WI38 (cell line): Measurements from ENCODE around the gene RGS9BP.
"Not testable (repeated sequence)": the region's sequence is repeated elsewhere in the genome, so short reads cannot be mapped to it uniquely, and the experiment has no call there.

Source experiments
- H3K4me3 ChIP-seq: 2 replicates; pipeline ENCODE4 v1.5.1; 2011; ENCODE audit warnings: low read depth, mild to moderate bottlenecking, control low read depth, low read length
- TF ChIP-seq, protein P1 (sequence below): IDR thresholded peaks from 2 replicates; pipeline ENCODE4 v1.5.1; 2012; ENCODE audit warnings: low read depth, mild to moderate bottlenecking, control low read depth, low read length

The RGS9BP gene

DNA sequence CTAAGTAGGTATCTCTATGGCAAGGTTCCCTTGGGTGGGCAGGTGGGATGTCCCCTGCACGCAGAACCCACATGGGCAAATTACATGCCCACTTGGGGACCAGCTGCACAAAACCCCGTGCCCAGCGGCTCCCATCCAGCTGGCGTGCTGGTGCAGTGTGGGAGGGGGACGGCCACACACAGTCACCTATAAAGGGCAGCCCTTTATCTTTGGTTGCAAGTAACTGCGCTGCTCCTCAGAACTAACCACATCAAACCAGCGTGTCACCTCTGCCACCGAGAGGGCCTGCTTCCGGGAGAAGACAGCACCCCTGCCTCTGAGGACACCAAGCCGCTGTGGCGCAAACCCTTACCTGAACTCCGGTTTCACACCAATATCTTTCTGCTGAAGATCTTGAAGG, 32.9 kb upstream of the RGS9BP start:
- H3K4me3 ChIP-seq, result no peak overlapping the region
- TF ChIP-seq, protein P1, sequence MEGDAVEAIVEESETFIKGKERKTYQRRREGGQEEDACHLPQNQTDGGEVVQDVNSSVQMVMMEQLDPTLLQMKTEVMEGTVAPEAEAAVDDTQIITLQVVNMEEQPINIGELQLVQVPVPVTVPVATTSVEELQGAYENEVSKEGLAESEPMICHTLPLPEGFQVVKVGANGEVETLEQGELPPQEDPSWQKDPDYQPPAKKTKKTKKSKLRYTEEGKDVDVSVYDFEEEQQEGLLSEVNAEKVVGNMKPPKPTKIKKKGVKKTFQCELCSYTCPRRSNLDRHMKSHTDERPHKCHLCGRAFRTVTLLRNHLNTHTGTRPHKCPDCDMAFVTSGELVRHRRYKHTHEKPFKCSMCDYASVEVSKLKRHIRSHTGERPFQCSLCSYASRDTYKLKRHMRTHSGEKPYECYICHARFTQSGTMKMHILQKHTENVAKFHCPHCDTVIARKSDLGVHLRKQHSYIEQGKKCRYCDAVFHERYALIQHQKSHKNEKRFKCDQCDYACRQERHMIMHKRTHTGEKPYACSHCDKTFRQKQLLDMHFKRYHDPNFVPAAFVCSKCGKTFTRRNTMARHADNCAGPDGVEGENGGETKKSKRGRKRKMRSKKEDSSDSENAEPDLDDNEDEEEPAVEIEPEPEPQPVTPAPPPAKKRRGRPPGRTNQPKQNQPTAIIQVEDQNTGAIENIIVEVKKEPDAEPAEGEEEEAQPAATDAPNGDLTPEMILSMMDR, result no peak

DNA sequence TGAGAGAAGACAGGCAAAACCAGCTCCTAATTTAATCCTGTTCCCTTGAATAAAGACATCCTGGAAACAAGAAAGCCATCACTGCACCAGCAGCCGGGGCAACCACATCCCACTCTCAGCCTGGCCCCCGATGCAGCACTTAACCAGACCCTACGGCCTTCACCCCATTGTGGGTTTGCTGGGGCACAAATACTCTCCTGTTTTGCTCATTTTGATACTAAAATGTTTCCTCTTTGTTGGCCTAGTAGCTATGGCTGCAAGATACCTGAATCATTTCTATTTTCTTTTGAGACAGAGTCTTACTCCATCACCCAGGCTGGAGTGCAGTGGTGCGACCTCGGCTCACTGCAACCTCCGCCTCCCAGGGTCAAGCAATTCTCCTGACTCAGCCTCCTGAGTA, 29.1 kb upstream of the RGS9BP start:
- TF ChIP-seq, protein P1, result no peak
- no peak overlapping the region for H3K4me3 ChIP-seq

DNA sequence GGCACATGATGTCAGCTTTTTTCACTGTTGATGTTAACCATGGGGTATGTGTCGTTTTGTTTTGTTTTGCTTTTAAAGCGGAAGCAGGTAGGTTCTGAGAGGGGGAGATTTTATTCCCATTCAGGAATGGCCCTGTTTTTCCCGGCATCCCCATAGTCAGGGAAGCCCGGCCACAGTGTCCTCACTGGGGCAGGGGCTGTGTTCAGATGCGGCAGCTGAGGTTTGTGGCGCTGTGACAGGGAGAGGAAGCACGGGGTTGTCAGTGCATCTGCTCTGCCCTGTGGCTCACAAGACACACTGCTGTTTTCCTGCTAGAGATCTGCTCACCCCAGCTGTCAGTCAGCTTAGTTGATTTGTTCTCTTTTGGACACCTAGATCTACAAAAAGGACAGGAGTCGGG, 28.3 kb upstream of the RGS9BP start:
- TF ChIP-seq, protein P1, result no peak
- H3K4me3 ChIP-seq, result no peak overlapping the region

DNA sequence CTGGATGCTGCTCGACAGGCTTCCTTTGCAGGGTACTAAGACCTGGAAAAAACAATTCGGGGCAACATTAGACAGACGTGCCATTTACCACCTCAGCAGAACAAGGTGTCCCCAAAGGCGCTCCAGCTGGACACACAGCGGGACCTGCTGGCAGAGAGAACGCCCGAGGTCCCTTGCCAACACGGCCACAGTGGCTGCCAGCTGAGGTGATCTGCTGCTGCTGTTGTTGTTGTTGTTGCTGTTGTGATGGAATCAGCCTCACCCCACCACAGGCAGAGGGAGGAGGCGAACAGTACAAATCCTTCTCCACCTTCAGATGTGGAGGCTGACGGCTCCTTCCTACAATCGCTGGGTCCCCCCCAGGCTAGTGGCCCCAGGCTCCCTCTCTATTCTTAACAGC, 25.9 kb upstream of the RGS9BP start:
- TF ChIP-seq, protein P1, result no peak
- no peak overlapping the region for H3K4me3 ChIP-seq

DNA sequence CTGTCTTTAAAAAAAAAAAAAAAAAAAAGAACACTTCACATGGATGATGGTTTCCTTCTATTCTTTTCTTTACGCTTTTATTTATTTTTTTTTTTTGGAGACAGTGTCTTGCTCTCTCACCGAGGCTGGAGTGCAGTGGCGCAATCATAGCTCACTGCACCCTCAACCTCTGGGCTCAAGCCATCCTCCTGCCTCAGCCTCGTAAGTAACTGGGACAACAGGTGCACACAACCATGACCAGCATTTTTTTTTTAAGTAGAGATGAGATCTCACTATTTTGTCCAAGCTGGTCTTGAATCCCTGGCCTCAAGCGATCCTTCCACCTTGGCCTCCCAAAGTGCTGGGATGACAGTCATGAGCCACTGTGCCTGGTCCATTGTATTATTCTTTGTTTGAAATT, 25.0 kb upstream of the RGS9BP start:
- H3K4me3 ChIP-seq, result no peak overlapping the region
- TF ChIP-seq, protein P1, result no peak

DNA sequence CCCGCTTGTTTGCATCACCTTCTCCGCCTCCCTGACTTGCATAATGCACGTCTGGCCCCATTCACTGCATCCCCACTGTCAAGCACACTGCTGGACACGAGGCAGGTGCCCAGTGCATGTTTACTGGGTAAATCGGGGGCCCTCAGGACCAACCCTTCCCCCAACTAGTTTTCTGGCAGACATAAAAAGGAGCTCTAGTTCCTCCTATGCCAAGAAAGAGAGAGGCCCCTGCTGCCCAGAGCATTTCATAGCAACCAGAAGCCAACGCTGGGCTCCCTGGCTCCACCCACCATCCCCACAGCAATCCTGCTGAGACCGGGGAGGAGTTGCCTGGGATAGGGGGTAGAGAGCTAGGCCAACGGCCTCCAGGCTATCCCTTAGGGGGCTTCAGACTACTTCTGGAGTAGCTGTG, 23.9 kb upstream of the RGS9BP start:
- H3K4me3 ChIP-seq, result no peak overlapping the region

DNA sequence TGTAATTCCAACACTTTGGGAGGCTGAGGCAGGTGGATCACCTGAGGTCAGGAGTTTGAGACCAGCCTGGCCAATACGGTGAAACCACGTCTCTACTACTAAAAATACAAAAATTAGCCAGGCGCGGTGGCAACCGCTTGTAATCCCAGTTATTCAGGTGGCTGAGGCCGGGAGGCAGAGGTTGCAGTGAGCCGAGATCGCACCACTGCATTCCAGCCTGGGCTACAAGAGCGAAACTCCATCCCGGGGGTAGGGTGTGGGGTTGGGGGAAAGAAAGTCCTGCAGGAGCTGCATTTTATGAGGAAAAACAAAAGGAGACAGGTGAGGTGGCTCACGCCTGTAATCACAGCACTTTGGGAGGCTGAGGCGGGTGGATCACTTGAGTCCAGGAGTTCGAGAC, 23.3 kb upstream of the RGS9BP start:
- not testable (repeated sequence) for H3K4me3 ChIP-seq

More for the DNA sequence above, 23.9 kb upstream of the RGS9BP start:
- TF ChIP-seq, protein P1, result no peak

DNA sequence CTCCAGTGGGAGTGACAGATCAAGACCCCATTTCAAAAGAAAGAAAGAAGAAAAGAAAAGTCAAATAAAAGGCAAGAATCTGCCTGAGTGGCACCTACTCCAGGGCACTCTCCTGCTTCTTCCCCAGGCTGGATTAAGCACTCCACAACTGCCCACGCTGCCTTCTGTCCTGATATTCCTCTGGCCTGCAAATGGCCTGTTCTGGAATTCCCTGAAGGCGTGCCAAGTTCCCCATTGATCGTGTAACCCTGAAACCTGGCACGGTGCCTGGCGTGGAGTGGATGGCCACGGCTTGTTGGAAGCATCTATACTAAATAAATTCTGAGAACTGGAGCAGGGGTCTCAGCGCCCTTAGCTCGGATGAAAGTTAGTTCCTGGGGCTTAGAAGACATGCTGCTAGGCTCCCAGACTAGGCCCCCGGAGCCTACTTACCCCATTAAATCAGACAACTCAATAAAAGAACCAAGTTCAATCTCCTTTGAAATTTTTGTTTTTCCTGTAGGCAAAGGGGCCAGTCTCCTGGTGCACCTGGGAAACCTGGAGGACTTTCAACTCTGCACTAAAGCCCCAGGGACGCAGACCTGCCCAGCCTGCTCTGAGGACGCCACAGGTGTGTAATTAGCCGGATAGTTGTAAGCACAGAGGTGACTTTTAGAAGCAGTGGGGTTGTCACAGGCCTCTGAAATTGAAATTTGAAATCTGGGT, 22.6 kb upstream of the RGS9BP start:
- no peak overlapping the region for H3K4me3 ChIP-seq
- TF ChIP-seq, protein P1, result no peak
